Suprapubic skin (tissue), 4 donors: ENCODE data around the gene SLCO3A1. TPM values are rescaled to one million over a fixed set of nuclear protein-coding genes. Genes with fewer than 3 reads are reported as not detected.

Source experiments
- DNase-seq, 2 donors: peaks; one replicate each; pipeline ENCODE4 v3.0.0-alpha.2; 2019; ENCODE audit warnings: low spot score in 2 of 2
- H3K27ac ChIP-seq: fragments of 200-600 bp; sonication (generic); one replicate; pipeline ENCODE4 v1.5.1; 2019
- H3K27me3 ChIP-seq: fragments of 200-600 bp; sonication (generic); one replicate; pipeline ENCODE4 v1.5.1; 2019
- H3K36me3 ChIP-seq: fragments of 200-600 bp; sonication (generic); one replicate; pipeline ENCODE4 v1.5.1; 2019
- H3K4me1 ChIP-seq: fragments of 200-600 bp; sonication (generic); one replicate; pipeline ENCODE4 v1.5.1; 2019
- H3K4me3 ChIP-seq: fragments of 200-600 bp; sonication (generic); one replicate; pipeline ENCODE4 v1.5.1; 2019; ENCODE audit warnings: mild to moderate bottlenecking
- H3K9me3 ChIP-seq: fragments of 200-600 bp; sonication (generic); one replicate; pipeline ENCODE4 v1.5.1; 2019
- CTCF ChIP-seq, 2 donors: fragments of 200-600 bp in 1 of 2; fragments of 450-650 bp in 1 of 2; sonication (generic) in 1 of 2; IDR thresholded peaks; one replicate each; pipeline ENCODE4 v1.5.1; 2016 to 2019; ENCODE audit warnings: antibody characterized with exemption in 2 of 2, mild to moderate bottlenecking in 1 of 2, moderate library complexity in 1 of 2
- EP300 ChIP-seq: sonication (generic); formaldehyde crosslinking; IDR thresholded peaks from one replicate; pipeline ENCODE4 v1.6.1; 2017; ENCODE audit warnings: antibody characterized with exemption
- POLR2A ChIP-seq, 2 donors: fragments of 450-650 bp; IDR thresholded peaks; one replicate each; pipeline ENCODE4 v1.6.1; 2017; ENCODE audit warnings: antibody characterized with exemption in 2 of 2, mild to moderate bottlenecking in 2 of 2, moderate library complexity in 2 of 2
- POLR2AphosphoS5 ChIP-seq, 3 donors: sonication (generic); formaldehyde crosslinking; IDR thresholded peaks; one replicate each; pipeline ENCODE4 v1.6.1; 2017; ENCODE audit warnings: antibody characterized with exemption in 3 of 3
- WGBS: methylation state at CpG from one replicate; pipeline ENCODE4 v1.1.5; 2018; 5-methylcytosine and 5-hydroxymethylcytosine counted together
- total RNA-seq, 4 donors: library from RNA; depleted of rRNA; stranded (reverse); fragments of >200 nt; gene quantifications; one replicate each; pipeline ENCODE4 v1.1.0, GENCODE V29; 2016

Gene SLCO3A1
- total RNA-seq, 4 donors from 2014 or later, result 29.0 to 131 (median 44.6) TPM

- Histone ChIP-seq H3K27ac (no peak overlapping the region), H3K4me3 (no peak overlapping the region), H3K4me1 (no peaks in the 10 kb centered on the region), H3K27me3 (no peaks in the 10 kb centered on the region), H3K9me3 (no peaks in the 10 kb centered on the region), H3K36me3 (no peaks in the 10 kb centered on the region)
- WGBS, result 94% methylated on average over 10 of the region's 10 CpGs
- TF ChIP-seq EP300, result no peak
- TF ChIP-seq POLR2AphosphoS5 (IDR thresholded peaks at IDR 0.05), result no peak
- TF ChIP-seq CTCF (IDR thresholded peaks at IDR 0.05), result no peak
- no peak for DNase-seq
Observed at GRCh38 chr15:91981821-91982800, 128.6 kb downstream of the SLCO3A1 start.

GRCh38 chr15:91983729-91984340 is 130.3 kb downstream of the SLCO3A1 start:
- no peak for DNase-seq
- Histone ChIP-seq H3K27me3 (no peaks in the 10 kb centered on the region), H3K27ac (no peak overlapping the region), H3K4me3 (no peak overlapping the region), H3K4me1 (no peaks in the 10 kb centered on the region), H3K9me3 (no peaks in the 10 kb centered on the region), H3K36me3 (no peaks in the 10 kb centered on the region)
- 86% methylated on average over 7 of the region's 7 CpGs for WGBS
- TF ChIP-seq POLR2AphosphoS5 (IDR thresholded peaks at IDR 0.05) (no peak), EP300 (no peak), CTCF (IDR thresholded peaks at IDR 0.05) (no peak), POLR2A (IDR thresholded peaks at IDR 0.05) (no peak)

- Histone ChIP-seq H3K27ac (no peak overlapping the region), H3K36me3 (no peaks in the 10 kb centered on the region), H3K27me3 (no peaks in the 10 kb centered on the region), H3K4me3 (no peak overlapping the region), H3K9me3 (no peaks in the 10 kb centered on the region), H3K4me1 (no peaks in the 10 kb centered on the region)
- no peak for DNase-seq
- TF ChIP-seq POLR2A (IDR thresholded peaks at IDR 0.05), result no peak
- TF ChIP-seq POLR2AphosphoS5 (IDR thresholded peaks at IDR 0.05), result no peak
- TF ChIP-seq CTCF (IDR thresholded peaks at IDR 0.05), result no peak
- no peak for TF ChIP-seq EP300
- 92% methylated on average over 7 of the region's 7 CpGs for WGBS
Observed at GRCh38 chr15:91985297-91985696, 131.8 kb downstream of the SLCO3A1 start.

GRCh38 chr15:91988071-91988470 is 134.6 kb downstream of the SLCO3A1 start:
- TF ChIP-seq POLR2A (IDR thresholded peaks at IDR 0.05) (no peak), EP300 (no peak), CTCF (IDR thresholded peaks at IDR 0.05) (no peak)
- no peaks in the 10 kb centered on the region for H3K27me3 ChIP-seq
- no peaks in the 10 kb centered on the region for H3K9me3 ChIP-seq
- no peaks in the 10 kb centered on the region for H3K36me3 ChIP-seq
- WGBS, result 93% methylated on average over 11 of the region's 11 CpGs
- no peak overlapping the region for H3K4me3 ChIP-seq
- H3K27ac ChIP-seq, result no peak overlapping the region
- DNase-seq, result no peak
- H3K4me1 ChIP-seq, result peaks cover 7% of the 10 kb centered on the region

- Histone ChIP-seq H3K4me1 (peaks cover 7% of the 10 kb centered on the region), H3K9me3 (no peaks in the 10 kb centered on the region), H3K27ac (no peak overlapping the region), H3K4me3 (no peak overlapping the region), H3K36me3 (no peaks in the 10 kb centered on the region), H3K27me3 (no peaks in the 10 kb centered on the region)
- TF ChIP-seq CTCF (IDR thresholded peaks at IDR 0.05) (no peak), POLR2AphosphoS5 (IDR thresholded peaks at IDR 0.05) (no peak), POLR2A (IDR thresholded peaks at IDR 0.05) (no peak), EP300 (no peak)
- WGBS, result 98% methylated on average over 3 of the region's 3 CpGs
- DNase-seq, result no peak
Observed at GRCh38 chr15:91988655-91989054, 135.1 kb downstream of the SLCO3A1 start.
